Heart right ventricle (tissue), 16 donors: Measurements from ENCODE around the gene TMEM205. TPM values are rescaled to one million over a fixed set of nuclear protein-coding genes. Genes with fewer than 3 reads are reported as not detected.
A peak's percentile ranks its signal among the peaks of the same experiment; 100 is the strongest.

Source experiments
- ATAC-seq, 8 donors: fragments of 200-7000 bp; cut with Tn5 transposase; one replicate each; pipeline ENCODE4 v1.9.1; 2020; ENCODE audit warnings: mild to moderate bottlenecking in 8 of 8, moderate library complexity in 8 of 8, moderate number of reproducible peaks in 1 of 8
- DNase-seq, 2 donors: peaks; one replicate each; pipeline ENCODE4 v3.0.0-alpha.2; 2020
- H3K27ac ChIP-seq, 10 donors: fragments of 200-600 bp; sonication (generic) in 2 of 10; one replicate each; pipeline versions ENCODE4 v1.5.0 to v1.8.0; 2020 to 2022; ENCODE audit warnings: mild to moderate bottlenecking in 3 of 10
- H3K27me3 ChIP-seq, 7 donors: fragments of 200-600 bp; one replicate each; pipeline ENCODE4 v1.8.0; 2021 to 2022; ENCODE audit warnings: mild to moderate bottlenecking in 2 of 7
- H3K36me3 ChIP-seq, 9 donors: fragments of 200-600 bp; sonication (generic) in 1 of 9; one replicate each; pipeline versions ENCODE4 v1.5.0 to v1.8.0; 2020 to 2022; ENCODE audit warnings: mild to moderate bottlenecking in 2 of 9
- H3K4me1 ChIP-seq, 9 donors: fragments of 200-600 bp; sonication (generic) in 1 of 9; one replicate each; pipeline versions ENCODE4 v1.5.0 to v1.8.0; 2020 to 2022; ENCODE audit warnings: mild to moderate bottlenecking in 4 of 9
- H3K4me3 ChIP-seq, 10 donors: fragments of 200-600 bp; sonication (generic) in 2 of 10; one replicate each; pipeline versions ENCODE4 v1.5.0 to v1.8.0; 2020 to 2022; ENCODE audit warnings: mild to moderate bottlenecking in 7 of 10, moderate library complexity in 2 of 10
- H3K9me3 ChIP-seq, 11 donors: fragments of 200-600 bp in 10 of 11; sonication (generic) in 2 of 11; one replicate each; pipeline versions ENCODE4 v1.5.0 to v1.8.0; 2013 to 2022; ENCODE audit warnings: mild to moderate bottlenecking in 2 of 11, control low read depth in 1 of 11, moderate library complexity in 1 of 11
- CTCF ChIP-seq, 9 donors: fragments of 200-600 bp; sonication (generic) in 2 of 9; IDR thresholded peaks; one replicate each; pipeline versions ENCODE4 v1.5.0 to v1.8.0; 2021 to 2022; ENCODE audit warnings: antibody characterized with exemption in 9 of 9, mild to moderate bottlenecking in 5 of 9, moderate library complexity in 1 of 9
- WGBS, 2 donors: extraction: QIAGEN DNeasy Blood & Tissue Kit; methylation state at CpG; one replicate each; pipeline ENCODE4 v1.1.7; 2013; ENCODE audit warnings: inconsistent platforms in 1 of 2; 5-methylcytosine and 5-hydroxymethylcytosine counted together
- intact Hi-C, 10 donors: fragments of 100-400 bp; cut with DNase I; formaldehyde crosslinking; loops; one replicate each; pipeline versions ENCODE4 v1.11.1 to v1.14.2; 2022
- polyA plus RNA-seq, 2 donors: library from polyadenylated mRNA; stranded (reverse); fragments of 200-250 nt; gene quantifications; one replicate each; pipeline ENCODE4 v1.2.3, GENCODE V29; 2013
- total RNA-seq, 10 donors: library from RNA; stranded (reverse); fragmentation: NEBNext Ultra II Directional in 3 of 10; extraction: Animal tissue kit (Norgen Biotek cat#: 25700) in 3 of 10; gene quantifications; one replicate each; pipeline versions ENCODE4 v1.2.1 to v1.2.4, GENCODE V29; 2021 to 2023
- donor health status: Arrhythmogenic right ventricular cardiomyopathy.
- donor health status: ischemic (EF 13 %, LVEDD 7.1; RV severe dilation, severe dysfunction).
- donor health status: healthy with polysubstance abuse.
- donor health status: DM: no; HTN: yes; CAD: no.
- donor health status: DM: no; HTN: no; CAD: no.
- donor health status: ischemic (EF 25% LVEDD 6.9; RV normal size, moderate dysfunction).
- donor health status: ischemic (EF 25% LVEDD 5.7; RV mildly dilated, moderate dysfunction).
- donor health status: healthy.
- donor health status: DM: yes; HTN: yes; CAD: no.
- donor health status: Ischemic cardiomyopathy.
- donor health status: ischemic (EF 35%, LVEDD 5.7; RV mildly dilated, moderate dysfunction).
- donor health status: nonischemic (EF 11% LVEDD 7.7; RV severe dilation, severe dysfunction).
- donor health status: DM: yes; HTN: yes; CAD: no.
- donor health status: PGD.
- donor health status: ischemic (EF 29% LVEDD 5.4; RV normal size, mild dysfunction).
- donor health status: nonischemic (EF 23%, LVEDD 6.1; RV moderate dilation, normal function).

TMEM205 gene
- total and polyA plus RNA-seq, 12 donors, result 65.1 to 184 (median 88.8) TPM

GRCh38 chr19:11364935-11365334, 18.9 kb upstream of the TMEM205 start:
- WGBS, 2 donors, result 83 to 84% methylated on average over 5 of the region's 5 CpGs
- peak in 2 of 8 donors; percentile 16 to 32 for ATAC-seq
- H3K36me3 ChIP-seq, result peaks cover 0 to 80% (median 4%) of the 10 kb centered on the region in 9 donors

GRCh38 chr19:11364296-11364904, 18.3 kb upstream of the TMEM205 start:
- ATAC-seq (peak in 1 of 8 donors; percentile 4), DNase-seq (no peak)
- peaks cover 0 to 83% (median 4%) of the 10 kb centered on the region in 9 donors for H3K36me3 ChIP-seq
- H3K27ac ChIP-seq, result no peak overlapping the region
- TF ChIP-seq CTCF (IDR thresholded peaks at IDR 0.05), result no peak
- intact Hi-C loops, result no loop called here
- 95 to 96% methylated on average over 22 to 28 of the region's 28 CpGs for WGBS, 2 donors
- no peaks in the 10 kb centered on the region for H3K27me3 ChIP-seq
- peaks cover 0 to 9% (median 0%) of the 10 kb centered on the region in 9 donors for H3K4me1 ChIP-seq
- H3K4me3 ChIP-seq, result no peak overlapping the region
- H3K9me3 ChIP-seq, result no peaks in the 10 kb centered on the region

More at GRCh38 chr19:11364935-11365334, 18.9 kb upstream of the TMEM205 start:
- no peak for DNase-seq
- intact Hi-C loops, result no loop called here
- no peak for TF ChIP-seq CTCF (IDR thresholded peaks at IDR 0.05)
- Histone ChIP-seq H3K27me3 (no peaks in the 10 kb centered on the region), H3K9me3 (no peaks in the 10 kb centered on the region), H3K4me1 (peaks cover 0 to 9% (median 0%) of the 10 kb centered on the region in 9 donors), H3K27ac (peak overlapping the region in 2 of 10 donors; percentile 35 to 36), H3K4me3 (no peak overlapping the region)

GRCh38 chr19:11363881-11364280, 17.8 kb upstream of the TMEM205 start:
- Histone ChIP-seq H3K36me3 (peaks cover 0 to 83% (median 4%) of the 10 kb centered on the region in 9 donors), H3K27me3 (no peaks in the 10 kb centered on the region), H3K4me1 (peaks cover 0 to 9% (median 0%) of the 10 kb centered on the region in 9 donors), H3K4me3 (no peak overlapping the region), H3K9me3 (no peaks in the 10 kb centered on the region), H3K27ac (no peak overlapping the region)
- 92 to 93% methylated on average over 10 of the region's 10 CpGs for WGBS, 2 donors
- no peak for TF ChIP-seq CTCF (IDR thresholded peaks at IDR 0.05)
- ATAC-seq (no peak), DNase-seq (no peak)
- intact Hi-C loops, result no loop called here

GRCh38 chr19:11361771-11362731, 16.0 kb upstream of the TMEM205 start:
- TF ChIP-seq CTCF (IDR thresholded peaks at IDR 0.05), result no peak
- 55 to 77% methylated on average over 35 of the region's 35 CpGs for WGBS, 2 donors
- H3K4me3 ChIP-seq, result peak overlapping the region in 1 of 10 donors; percentile 20

More at GRCh38 chr19:11361771-11362731, 16.0 kb upstream of the TMEM205 start:
- Histone ChIP-seq H3K9me3 (no peaks in the 10 kb centered on the region), H3K27me3 (no peaks in the 10 kb centered on the region), H3K4me1 (peaks cover 0 to 9% (median 0%) of the 10 kb centered on the region in 9 donors), H3K36me3 (peaks cover 0 to 76% (median 4%) of the 10 kb centered on the region in 9 donors), H3K27ac (no peak overlapping the region)
- peak in 1 of 8 donors; percentile 7 for ATAC-seq
- DNase-seq, result no peak
- intact Hi-C loops, result no loop called here
